Astrocyte (in vitro differentiated cells and primary cell): Measurements from ENCODE around the gene CIAO3.

Experiments
- CTCF ChIP-seq: IDR thresholded peaks from 2 replicates; pipeline ENCODE4 v1.5.1; 2011; ENCODE audit warnings: low read depth, mild to moderate bottlenecking, inconsistent platforms, low read length, moderate library complexity; ENCODE audit not compliant: insufficient read depth
- EZH2 ChIP-seq: IDR thresholded peaks from 2 replicates; pipeline ENCODE4 v1.6.1; 2012; ENCODE audit warnings: mild to moderate bottlenecking, low read length, inconsistent platforms; ENCODE audit not compliant: insufficient read depth

- TF ChIP-seq CTCF (no peak), EZH2 (no peak)
Observed at GRCh38 chr16:776824-777223, 36.0 kb upstream of the CIAO3 start.
